Lung (tissue), 12 donors: ENCODE results near the gene SH3BGRL2. TPM values are rescaled to one million over a fixed set of nuclear protein-coding genes. Genes with fewer than 3 reads are reported as not detected.

Experiments used
- ATAC-seq: fragments of 200-7000 bp; cut with Tn5 transposase; one replicate; pipeline ENCODE4 v1.9.1; 2020; ENCODE audit warnings: moderate number of reproducible peaks; ENCODE audit not compliant: insufficient read depth, low FRiP score
- DNase-seq, 3 donors: peaks; one replicate each; pipeline ENCODE4 v3.0.0-alpha.2; 2013 to 2017
- H3K27ac ChIP-seq, 2 donors: one replicate each; pipeline ENCODE4 v1.5.1; 2013; ENCODE audit warnings: mild to moderate bottlenecking in 2 of 2, moderate library complexity in 2 of 2, control low read depth in 1 of 2, inconsistent platforms in 1 of 2, low read depth in 1 of 2, low read length in 1 of 2
- H3K27me3 ChIP-seq, 3 donors: one replicate each; pipeline ENCODE4 v1.5.1; 2013; ENCODE audit warnings: low read length in 2 of 3; ENCODE audit not compliant: control insufficient read depth in 3 of 3, insufficient read depth in 3 of 3
- H3K36me3 ChIP-seq, 4 donors: one replicate each; pipeline ENCODE4 v1.5.1; 2013; ENCODE audit warnings: low read length in 4 of 4, mild to moderate bottlenecking in 1 of 4, moderate library complexity in 1 of 4; ENCODE audit not compliant: control insufficient read depth in 4 of 4, insufficient read depth in 4 of 4
- H3K4me1 ChIP-seq, 5 donors: one replicate each; pipeline ENCODE4 v1.5.1; 2013; ENCODE audit warnings: low read length in 5 of 5, mild to moderate bottlenecking in 2 of 5, moderate library complexity in 1 of 5; ENCODE audit not compliant: control insufficient read depth in 5 of 5, insufficient read depth in 5 of 5
- H3K4me3 ChIP-seq: one replicate; pipeline ENCODE4 v1.5.1; 2013; ENCODE audit warnings: mild to moderate bottlenecking, control low read depth, moderate library complexity
- H3K9ac ChIP-seq, 2 donors: one replicate each; pipeline ENCODE4 v1.5.1; 2013; ENCODE audit warnings: low read length in 2 of 2, control low read depth in 1 of 2; ENCODE audit not compliant: insufficient read depth in 1 of 2
- H3K9me3 ChIP-seq, 4 donors: one replicate each; pipeline ENCODE4 v1.5.1; 2013; ENCODE audit warnings: low read length in 3 of 4, mild to moderate bottlenecking in 1 of 4, moderate library complexity in 1 of 4; ENCODE audit not compliant: control insufficient read depth in 4 of 4, insufficient read depth in 3 of 4
- WGBS, 2 donors: extraction: QIAGEN DNeasy Blood & Tissue Kit; methylation state at CpG; one replicate each; pipeline ENCODE4 v1.1.7; 2013; 5-methylcytosine and 5-hydroxymethylcytosine counted together
- polyA plus RNA-seq, 2 donors: library from polyadenylated mRNA; stranded (reverse); fragments of 200-250 nt; gene quantifications; one replicate each; pipeline ENCODE4 v1.2.1, GENCODE V29; 2013
- total RNA-seq, 2 donors: library from RNA; depleted of rRNA in 1 of 2; stranded (reverse); fragments of >200 nt in 1 of 2; gene quantifications; one replicate each; pipeline ENCODE4 v1.2.1, GENCODE V29; 2014 to 2021
- TF ChIP-seq, protein P1 (sequence below): IDR thresholded peaks from 2 replicates; pipeline ENCODE4 v1.5.1; 2012; ENCODE audit warnings: mild to moderate bottlenecking; ENCODE audit errors: control extremely low read depth, extremely low read depth
- donor health status: control.
- donor health status: control.
- donor health status: Bipolar disorder and iron deficiency.
- donor health status: healthy.
- donor health status: DM: yes; HTN: yes; CAD: no.

SH3BGRL2 gene
- total and polyA plus RNA-seq, 4 donors, result 7.4 to 38.5 (median 14.0) TPM

DNA sequence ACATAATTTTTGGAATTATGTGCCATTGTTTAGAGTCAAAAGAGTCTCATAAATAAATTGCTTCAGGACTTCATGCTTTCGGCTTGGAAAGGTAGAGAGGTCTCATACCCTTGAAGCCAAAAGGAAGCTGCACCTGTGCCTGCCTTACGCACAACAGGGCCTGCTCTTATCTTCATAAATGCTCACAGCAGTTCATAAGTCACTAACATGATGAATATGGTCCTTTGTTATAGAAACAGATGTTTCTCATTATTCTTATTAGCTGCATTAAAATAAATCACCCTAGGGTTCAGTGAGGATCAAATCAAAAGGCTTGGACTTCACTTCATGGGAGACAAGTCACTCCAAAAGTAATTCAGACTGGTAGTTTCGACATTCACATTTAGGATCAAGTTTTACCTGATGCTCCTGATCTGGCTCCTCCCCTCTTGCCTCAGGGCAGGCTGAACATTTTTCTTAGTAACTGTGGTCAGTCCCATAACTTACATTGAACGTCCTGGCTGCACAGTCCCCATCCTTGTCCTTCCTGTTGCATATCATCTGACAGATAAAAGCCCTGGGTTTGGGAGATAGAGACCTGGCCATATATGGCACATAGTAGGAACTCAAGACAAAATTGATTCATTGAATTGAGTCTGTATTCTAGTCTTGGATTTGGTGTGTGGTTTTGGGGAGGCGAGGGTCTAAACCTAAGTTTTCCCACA, 20.7 kb upstream of the SH3BGRL2 start:
- ATAC-seq (no peak), DNase-seq (no peak)
- Histone ChIP-seq H3K36me3 (no peaks in the 10 kb centered on the region), H3K4me1 (peaks cover 0 to 8% (median 0%) of the 10 kb centered on the region in 5 donors), H3K4me3 (no peak overlapping the region), H3K9ac (no peak overlapping the region), H3K9me3 (no peaks in the 10 kb centered on the region), H3K27me3 (no peaks in the 10 kb centered on the region), H3K27ac (no peak overlapping the region)
- 58 to 85% methylated on average over 5 of the region's 5 CpGs for WGBS, 2 donors
- TF ChIP-seq, protein P1, sequence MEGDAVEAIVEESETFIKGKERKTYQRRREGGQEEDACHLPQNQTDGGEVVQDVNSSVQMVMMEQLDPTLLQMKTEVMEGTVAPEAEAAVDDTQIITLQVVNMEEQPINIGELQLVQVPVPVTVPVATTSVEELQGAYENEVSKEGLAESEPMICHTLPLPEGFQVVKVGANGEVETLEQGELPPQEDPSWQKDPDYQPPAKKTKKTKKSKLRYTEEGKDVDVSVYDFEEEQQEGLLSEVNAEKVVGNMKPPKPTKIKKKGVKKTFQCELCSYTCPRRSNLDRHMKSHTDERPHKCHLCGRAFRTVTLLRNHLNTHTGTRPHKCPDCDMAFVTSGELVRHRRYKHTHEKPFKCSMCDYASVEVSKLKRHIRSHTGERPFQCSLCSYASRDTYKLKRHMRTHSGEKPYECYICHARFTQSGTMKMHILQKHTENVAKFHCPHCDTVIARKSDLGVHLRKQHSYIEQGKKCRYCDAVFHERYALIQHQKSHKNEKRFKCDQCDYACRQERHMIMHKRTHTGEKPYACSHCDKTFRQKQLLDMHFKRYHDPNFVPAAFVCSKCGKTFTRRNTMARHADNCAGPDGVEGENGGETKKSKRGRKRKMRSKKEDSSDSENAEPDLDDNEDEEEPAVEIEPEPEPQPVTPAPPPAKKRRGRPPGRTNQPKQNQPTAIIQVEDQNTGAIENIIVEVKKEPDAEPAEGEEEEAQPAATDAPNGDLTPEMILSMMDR, result no peak

DNA sequence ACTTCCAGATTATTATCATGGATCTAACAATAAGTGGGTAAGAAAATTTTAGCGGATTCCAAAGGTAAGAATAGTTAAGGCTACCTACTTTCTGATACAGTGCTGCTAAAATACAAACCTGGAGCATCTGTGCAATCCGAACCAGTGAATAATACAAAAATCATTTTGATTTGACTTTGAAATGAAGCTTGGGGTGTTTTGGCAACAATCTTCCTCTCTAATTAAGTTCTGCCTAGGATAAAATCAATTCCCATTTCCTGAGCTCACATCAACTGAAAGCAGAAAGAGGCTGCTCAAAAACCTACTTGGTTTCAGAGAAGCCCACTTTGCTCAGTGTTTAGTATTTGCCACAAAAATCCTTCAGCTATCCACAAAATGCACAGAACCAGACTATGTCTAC, 18.7 kb upstream of the SH3BGRL2 start:
- Histone ChIP-seq H3K9me3 (no peaks in the 10 kb centered on the region), H3K4me3 (no peak overlapping the region), H3K27me3 (no peaks in the 10 kb centered on the region), H3K9ac (no peak overlapping the region), H3K27ac (no peak overlapping the region), H3K4me1 (peaks cover 0 to 8% (median 0%) of the 10 kb centered on the region in 5 donors), H3K36me3 (no peaks in the 10 kb centered on the region)
- DNase-seq (no peak), ATAC-seq (no peak)
- TF ChIP-seq, protein P1, result no peak
- 84 to 85% methylated on average over 2 of the region's 2 CpGs for WGBS, 2 donors

DNA sequence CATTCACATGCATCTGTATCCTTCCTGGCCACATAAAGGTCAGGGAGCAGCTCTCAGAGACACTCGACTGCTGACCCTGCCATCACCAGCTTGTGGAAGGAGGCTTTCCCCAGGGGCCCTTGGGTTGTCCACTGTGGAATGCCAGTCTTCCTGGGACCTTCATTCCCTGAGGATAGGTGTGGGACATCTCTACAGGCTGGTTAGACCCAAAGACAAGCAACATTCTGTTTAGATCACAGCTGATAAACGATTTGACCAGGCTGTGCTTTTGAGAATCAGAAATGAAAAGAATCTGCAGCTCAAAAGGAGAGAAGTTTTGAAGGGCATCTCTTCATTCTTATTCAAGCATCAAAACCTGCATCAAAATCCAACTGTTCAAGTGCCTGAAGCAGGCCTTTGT, 18.2 kb upstream of the SH3BGRL2 start:
- no peak for DNase-seq
- Histone ChIP-seq H3K9ac (no peak overlapping the region), H3K27ac (no peak overlapping the region), H3K4me3 (no peak overlapping the region), H3K27me3 (no peaks in the 10 kb centered on the region), H3K36me3 (no peaks in the 10 kb centered on the region), H3K4me1 (peaks cover 0 to 8% (median 0%) of the 10 kb centered on the region in 5 donors), H3K9me3 (no peaks in the 10 kb centered on the region)
- WGBS, 2 donors, result 66 to 76% methylated on average over 2 of the region's 2 CpGs
- no peak for ATAC-seq
- TF ChIP-seq, protein P1, result no peak

DNA sequence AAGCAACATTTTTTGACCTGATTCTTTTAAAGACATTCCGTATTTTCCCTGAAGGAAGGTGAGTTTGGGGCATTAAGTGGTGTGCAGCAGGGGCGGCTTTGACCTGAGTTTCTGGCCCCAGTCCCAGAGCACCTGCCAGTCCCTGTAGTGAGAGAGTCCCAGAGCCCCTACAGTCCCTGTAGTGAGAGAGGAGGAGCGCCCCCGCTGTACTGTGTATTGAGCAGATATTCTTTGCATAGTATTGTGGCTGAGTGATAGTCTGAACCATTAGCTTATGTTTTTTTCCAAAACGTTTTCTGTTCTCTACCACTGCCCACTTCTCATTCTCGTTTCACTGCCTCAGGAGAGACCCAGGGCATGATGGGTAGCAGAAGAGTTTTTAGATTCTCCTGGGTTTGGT, 17.2 kb upstream of the SH3BGRL2 start:
- no peaks in the 10 kb centered on the region for H3K27me3 ChIP-seq
- DNase-seq, result no peak
- H3K4me1 ChIP-seq, result peaks cover 0 to 8% (median 0%) of the 10 kb centered on the region in 5 donors
- H3K27ac ChIP-seq, result no peak overlapping the region
- no peak overlapping the region for H3K4me3 ChIP-seq
- H3K9ac ChIP-seq, result no peak overlapping the region
- TF ChIP-seq, protein P1, result no peak
- WGBS, 2 donors, result 86 to 90% methylated on average over 6 of the region's 6 CpGs
- no peaks in the 10 kb centered on the region for H3K36me3 ChIP-seq
- no peak for ATAC-seq
- no peaks in the 10 kb centered on the region for H3K9me3 ChIP-seq
